ENCODE data around the gene TMEM247. TPM values are rescaled to one million over a fixed set of nuclear protein-coding genes. Genes with fewer than 3 reads are reported as not detected.

Gene TMEM247
- total and polyA plus RNA-seq, 2 donors (not counting 3 experiments of a cell fraction or from before 2014, with no cell fraction given): not detected

- ChIA-PET POLR2A (no interaction called here), CTCF (interaction anchor here (3.8 kb wide), 1 partner anchor 11 kb away, joined by 14 read pairs; no protein-coding TSS in a partner anchor)
- Histone ChIP-seq H2AFZ (ENCODE audit: low read depth, low read length) (no peak overlapping the region), H4K20me1 (replicated peaks; ENCODE audit: control insufficient read depth, extremely low read depth, insufficient read depth, low read length) (no peaks in the 10 kb centered on the region), H3K79me2 (ENCODE audit: control insufficient read depth, insufficient read depth, low read length) (no peaks in the 10 kb centered on the region), H3K9me3 (replicated peaks; ENCODE audit: control insufficient read depth, insufficient read depth, low read length) (no peaks in the 10 kb centered on the region), H3K27ac (ENCODE audit: insufficient read depth, low read depth, low read length) (no peak overlapping the region), H3K4me1 (ENCODE audit: control insufficient read depth, extremely low read depth, insufficient read depth, low read length) (no peaks in the 10 kb centered on the region), H3K9me1 (replicated peaks; ENCODE audit: control insufficient read depth, extremely low read depth, insufficient read depth, low read length) (no peaks in the 10 kb centered on the region), H3K4me2 (ENCODE audit: insufficient read depth, low read length) (no peak overlapping the region), H3K36me3 (ENCODE audit: control insufficient read depth in 2 of 2, extremely low read depth in 1 of 2, insufficient read depth in 2 of 2, low read length in 2 of 2) (no peaks in the 10 kb centered on the region), H3K9ac (replicated peaks; ENCODE audit: extremely low read depth, insufficient read depth, low read length) (no peak overlapping the region), H3K27me3 (ENCODE audit: control insufficient read depth in 2 of 2, insufficient read depth in 2 of 2, low read length in 2 of 2) (peaks cover 0 to 3% of the 10 kb centered on the region in 2 experiments), H3K4me3 (replicated peaks in 1 of 3; ENCODE audit: insufficient read depth in 1 of 3, low read depth in 1 of 3, low read length in 3 of 3) (no peak overlapping the region)
- no peak for DNase-seq (ENCODE audit: low read depth, low spot score)
- no TSS peak for BruUV-seq (replicated peaks)
- no peak for FAIRE-seq
- no peak for TF ChIP-seq GATA2 (IDR thresholded peaks at IDR 0.05; ENCODE audit: insufficient read depth, insufficient read length, low read depth, low read length)
- TF ChIP-seq, protein P1, sequence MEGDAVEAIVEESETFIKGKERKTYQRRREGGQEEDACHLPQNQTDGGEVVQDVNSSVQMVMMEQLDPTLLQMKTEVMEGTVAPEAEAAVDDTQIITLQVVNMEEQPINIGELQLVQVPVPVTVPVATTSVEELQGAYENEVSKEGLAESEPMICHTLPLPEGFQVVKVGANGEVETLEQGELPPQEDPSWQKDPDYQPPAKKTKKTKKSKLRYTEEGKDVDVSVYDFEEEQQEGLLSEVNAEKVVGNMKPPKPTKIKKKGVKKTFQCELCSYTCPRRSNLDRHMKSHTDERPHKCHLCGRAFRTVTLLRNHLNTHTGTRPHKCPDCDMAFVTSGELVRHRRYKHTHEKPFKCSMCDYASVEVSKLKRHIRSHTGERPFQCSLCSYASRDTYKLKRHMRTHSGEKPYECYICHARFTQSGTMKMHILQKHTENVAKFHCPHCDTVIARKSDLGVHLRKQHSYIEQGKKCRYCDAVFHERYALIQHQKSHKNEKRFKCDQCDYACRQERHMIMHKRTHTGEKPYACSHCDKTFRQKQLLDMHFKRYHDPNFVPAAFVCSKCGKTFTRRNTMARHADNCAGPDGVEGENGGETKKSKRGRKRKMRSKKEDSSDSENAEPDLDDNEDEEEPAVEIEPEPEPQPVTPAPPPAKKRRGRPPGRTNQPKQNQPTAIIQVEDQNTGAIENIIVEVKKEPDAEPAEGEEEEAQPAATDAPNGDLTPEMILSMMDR (IDR thresholded peaks at IDR 0.05; ENCODE audit: extremely low read depth in 1 of 2, insufficient read depth in 1 of 2, low read depth in 1 of 2, low read length in 2 of 2): no peak
- TF ChIP-seq FOS (IDR thresholded peaks at IDR 0.05; ENCODE audit: borderline replicate concordance, insufficient read depth, low read length): no peak
- no peak for TF ChIP-seq POLR2A (IDR thresholded peaks at IDR 0.05; ENCODE audit: low read depth, low read length)
- TF ChIP-seq MAX (IDR thresholded peaks at IDR 0.05; ENCODE audit: insufficient read depth, insufficient read length): no peak
- TF ChIP-seq POLR2AphosphoS5 (IDR thresholded peaks at IDR 0.05; ENCODE audit: insufficient read depth, low read depth, low read length): no peak
- TF ChIP-seq JUN (IDR thresholded peaks at IDR 0.05; ENCODE audit: borderline replicate concordance, insufficient read depth, insufficient read length, low read depth): no peak
- intact Hi-C loops (cut with micrococcal nuclease): no loop called here
- dilution Hi-C loops (cut with MboI; ENCODE audit: extremely low pct_ligation_motif_present, low sequenced_read_pairs): no loop called here
These were observed 9.7 kb upstream of the TMEM247 start for GRCh38 chr2:46469700-46470099.
